Measurements from ENCODE around the gene PSME1.

GRCh38 chr14:24167469-24168114 lies 31.6 kb downstream of the PSME1 start:
- TF ChIP-seq, protein P1, sequence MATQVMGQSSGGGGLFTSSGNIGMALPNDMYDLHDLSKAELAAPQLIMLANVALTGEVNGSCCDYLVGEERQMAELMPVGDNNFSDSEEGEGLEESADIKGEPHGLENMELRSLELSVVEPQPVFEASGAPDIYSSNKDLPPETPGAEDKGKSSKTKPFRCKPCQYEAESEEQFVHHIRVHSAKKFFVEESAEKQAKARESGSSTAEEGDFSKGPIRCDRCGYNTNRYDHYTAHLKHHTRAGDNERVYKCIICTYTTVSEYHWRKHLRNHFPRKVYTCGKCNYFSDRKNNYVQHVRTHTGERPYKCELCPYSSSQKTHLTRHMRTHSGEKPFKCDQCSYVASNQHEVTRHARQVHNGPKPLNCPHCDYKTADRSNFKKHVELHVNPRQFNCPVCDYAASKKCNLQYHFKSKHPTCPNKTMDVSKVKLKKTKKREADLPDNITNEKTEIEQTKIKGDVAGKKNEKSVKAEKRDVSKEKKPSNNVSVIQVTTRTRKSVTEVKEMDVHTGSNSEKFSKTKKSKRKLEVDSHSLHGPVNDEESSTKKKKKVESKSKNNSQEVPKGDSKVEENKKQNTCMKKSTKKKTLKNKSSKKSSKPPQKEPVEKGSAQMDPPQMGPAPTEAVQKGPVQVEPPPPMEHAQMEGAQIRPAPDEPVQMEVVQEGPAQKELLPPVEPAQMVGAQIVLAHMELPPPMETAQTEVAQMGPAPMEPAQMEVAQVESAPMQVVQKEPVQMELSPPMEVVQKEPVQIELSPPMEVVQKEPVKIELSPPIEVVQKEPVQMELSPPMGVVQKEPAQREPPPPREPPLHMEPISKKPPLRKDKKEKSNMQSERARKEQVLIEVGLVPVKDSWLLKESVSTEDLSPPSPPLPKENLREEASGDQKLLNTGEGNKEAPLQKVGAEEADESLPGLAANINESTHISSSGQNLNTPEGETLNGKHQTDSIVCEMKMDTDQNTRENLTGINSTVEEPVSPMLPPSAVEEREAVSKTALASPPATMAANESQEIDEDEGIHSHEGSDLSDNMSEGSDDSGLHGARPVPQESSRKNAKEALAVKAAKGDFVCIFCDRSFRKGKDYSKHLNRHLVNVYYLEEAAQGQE (IDR thresholded peaks at IDR 0.05; ENCODE audit: low read depth) = no peak
- TF ChIP-seq CEBPB (IDR thresholded peaks at IDR 0.05) (no peak), FOXM1 (IDR thresholded peaks at IDR 0.05; ENCODE audit: borderline replicate concordance, low read depth) (no peak), EP300 (IDR thresholded peaks at IDR 0.05; ENCODE audit: borderline replicate concordance) (no peak), ZBTB7A (IDR thresholded peaks at IDR 0.05; ENCODE audit: low read depth) (no peak)

All from Ishikawa (cell line).